SKM-1 treated with dmso at 0.1 percent for 144 hours (cell line): Measurements from ENCODE around the gene RELB.
"Not testable (repeated sequence)": the region's sequence is repeated elsewhere in the genome, so short reads cannot be mapped to it uniquely, and the experiment has no call there.

Experiments used
- DNase-seq: peaks from one replicate; lab custom pipeline; 2025; ENCODE audit not compliant: unreplicated experiment; lab: John Stamatoyannopoulos, UW

RELB gene

GRCh38 chr19:44987148-44987675 is 14.1 kb upstream of the RELB start:
- no peak for DNase-seq

- DNase-seq, result no peak
Observed at GRCh38 chr19:44988273-44988672, 13.0 kb upstream of the RELB start.

GRCh38 chr19:44988896-44989556 is 12.2 kb upstream of the RELB start:
- DNase-seq, result peak; percentile 33

GRCh38 chr19:44990459-44990858 is 10.8 kb upstream of the RELB start:
- no peak for DNase-seq

GRCh38 chr19:44990966-44991365 is 10.3 kb upstream of the RELB start:
- no peak for DNase-seq

GRCh38 chr19:44992336-44993163 is 8.7 kb upstream of the RELB start:
- DNase-seq, result no peak

GRCh38 chr19:44993526-44993925 is 7.7 kb upstream of the RELB start:
- DNase-seq, result no peak

- no peak for DNase-seq
Observed at GRCh38 chr19:44993926-44994537, 7.2 kb upstream of the RELB start.

- DNase-seq, result no peak
Observed at GRCh38 chr19:44998025-44998424, 3.2 kb upstream of the RELB start.

GRCh38 chr19:44999131-44999925 is 1.9 kb upstream of the RELB start:
- not testable (repeated sequence) for DNase-seq

GRCh38 chr19:45000665-45001064 is 599 bp upstream of the RELB start:
- DNase-seq, result not testable (repeated sequence)

GRCh38 chr19:45003485-45003884 is 2.2 kb downstream of the RELB start:
- no peak for DNase-seq

- no peak for DNase-seq
Observed at GRCh38 chr19:45005787-45006186, 4.5 kb downstream of the RELB start.

- DNase-seq, result no peak
Observed at GRCh38 chr19:45008552-45008951, 7.3 kb downstream of the RELB start.

GRCh38 chr19:45009625-45010255 is 8.5 kb downstream of the RELB start:
- no peak for DNase-seq

- no peak for DNase-seq
Observed at GRCh38 chr19:45010306-45010705, 9.0 kb downstream of the RELB start.

GRCh38 chr19:45011959-45012358 is 10.7 kb downstream of the RELB start:
- DNase-seq, result no peak

GRCh38 chr19:45016388-45017314 is 15.4 kb downstream of the RELB start:
- peak; percentile 25 for DNase-seq

GRCh38 chr19:45019187-45019586 is 17.9 kb downstream of the RELB start:
- no peak for DNase-seq
